Esophagus squamous epithelium (tissue), 5 donors: ENCODE data around the gene PTPRN2. TPM values are rescaled to one million over a fixed set of nuclear protein-coding genes. Genes with fewer than 3 reads are reported as not detected.

Experiments
- DNase-seq: peaks from one replicate; lab custom pipeline; 2025; lab: John Stamatoyannopoulos, UW
- H3K27ac ChIP-seq, 4 donors: fragments of 200-600 bp; sonication (generic); one replicate each; pipeline ENCODE4 v1.5.1; 2016 to 2019; ENCODE audit warnings: mild to moderate bottlenecking in 1 of 4
- H3K27me3 ChIP-seq, 4 donors: fragments of 200-600 bp; sonication (generic); 1 replicate in 3 of 4; 2 replicates in 1 of 4; pipeline versions ENCODE4 v1.5.1 to v1.6.0; 2017 to 2021; ENCODE audit warnings: antibody characterized with exemption in 1 of 4
- H3K36me3 ChIP-seq, 3 donors: fragments of 200-600 bp; sonication (generic); one replicate each; pipeline ENCODE4 v1.5.1; 2016 to 2019
- H3K4me1 ChIP-seq, 3 donors: fragments of 200-600 bp; sonication (generic); one replicate each; pipeline ENCODE4 v1.5.1; 2017 to 2019
- H3K4me3 ChIP-seq, 4 donors: fragments of 200-600 bp; sonication (generic); 1 replicate in 3 of 4; 2 replicates in 1 of 4; pipeline ENCODE4 v1.5.1; 2016 to 2019; ENCODE audit warnings: mild to moderate bottlenecking in 2 of 4, moderate library complexity in 1 of 4
- H3K9me3 ChIP-seq, 3 donors: fragments of 200-600 bp; sonication (generic); one replicate each; pipeline ENCODE4 v1.5.1; 2016 to 2019
- CTCF ChIP-seq, 6 experiments: fragments of 450-650 bp in 4 of 6; fragments of 200-600 bp in 2 of 6; sonication (generic) in 2 of 6; IDR thresholded peaks; one replicate each; pipeline ENCODE4 v1.5.1; 2016 to 2019; ENCODE audit warnings: antibody characterized with exemption in 6 of 6, mild to moderate bottlenecking in 4 of 6, moderate library complexity in 4 of 6
- POLR2A ChIP-seq, 4 donors: fragments of 450-650 bp; IDR thresholded peaks; one replicate each; pipeline ENCODE4 v1.6.1; 2017; ENCODE audit warnings: antibody characterized with exemption in 4 of 4, mild to moderate bottlenecking in 4 of 4, moderate library complexity in 3 of 4
- WGBS, 2 donors: methylation state at CpG; one replicate each; pipeline ENCODE4 v1.1.5; 2018; 5-methylcytosine and 5-hydroxymethylcytosine counted together
- intact Hi-C: fragments of 100-400 bp; cut with DNase I; formaldehyde crosslinking; loops from one replicate; pipeline ENCODE4 v1.15.0; 2022
- total RNA-seq, 4 donors: library from RNA; depleted of rRNA; stranded (reverse); fragments of >200 nt; gene quantifications; one replicate each; pipeline ENCODE4 v1.1.0, GENCODE V29; 2016
- donor health status: DM: yes; HTN: yes; CAD: no.

PTPRN2 gene
- total RNA-seq, 4 donors from 2014 or later, result 0.38 to 2.7 (median 1.0) TPM

- Histone ChIP-seq H3K36me3 (no peaks in the 10 kb centered on the region), H3K9me3 (no peaks in the 10 kb centered on the region), H3K27ac (no peak overlapping the region), H3K4me3 (no peak overlapping the region), H3K4me1 (peaks cover 0 to 17% (median 0%) of the 10 kb centered on the region in 3 donors), H3K27me3 (no peaks in the 10 kb centered on the region)
- DNase-seq, result no peak
- WGBS, 2 donors, result 74 to 96% methylated on average over 5 of the region's 5 CpGs
- TF ChIP-seq CTCF (IDR thresholded peaks at IDR 0.05) (no peak), POLR2A (IDR thresholded peaks at IDR 0.05) (no peak)
- intact Hi-C loops, result no loop called here
Observed at GRCh38 chr7:158262284-158263109, 325.1 kb downstream of the PTPRN2 start.

GRCh38 chr7:158261362-158262235 is 326.0 kb downstream of the PTPRN2 start:
- TF ChIP-seq POLR2A (IDR thresholded peaks at IDR 0.05) (no peak), CTCF (IDR thresholded peaks at IDR 0.05) (no peak)
- intact Hi-C loops, result no loop called here

GRCh38 chr7:158260567-158261361 is 326.9 kb downstream of the PTPRN2 start:
- no peak for TF ChIP-seq POLR2A (IDR thresholded peaks at IDR 0.05)
- TF ChIP-seq CTCF (IDR thresholded peaks at IDR 0.05), result no peak
- H3K9me3 ChIP-seq, result no peaks in the 10 kb centered on the region
- no peak for DNase-seq
- H3K4me3 ChIP-seq, result no peak overlapping the region
- no peaks in the 10 kb centered on the region for H3K27me3 ChIP-seq
- peaks cover 0 to 5% (median 0%) of the 10 kb centered on the region in 3 donors for H3K4me1 ChIP-seq
- 54 to 59% methylated on average over 9 to 11 of the region's 20 CpGs for WGBS, 2 donors
- no peaks in the 10 kb centered on the region for H3K36me3 ChIP-seq
- H3K27ac ChIP-seq, result no peak overlapping the region
- intact Hi-C loops, result no loop called here

More at GRCh38 chr7:158261362-158262235, 326.0 kb downstream of the PTPRN2 start:
- Histone ChIP-seq H3K27me3 (no peaks in the 10 kb centered on the region), H3K36me3 (no peaks in the 10 kb centered on the region), H3K4me3 (no peak overlapping the region), H3K27ac (no peak overlapping the region), H3K9me3 (no peaks in the 10 kb centered on the region), H3K4me1 (peaks cover 0 to 8% (median 0%) of the 10 kb centered on the region in 3 donors)
- 63 to 81% methylated on average over 3 to 6 of the region's 27 CpGs for WGBS, 2 donors
- no peak for DNase-seq

GRCh38 chr7:158259671-158260418 is 327.8 kb downstream of the PTPRN2 start:
- TF ChIP-seq CTCF (IDR thresholded peaks at IDR 0.05), result no peak
- no peak for TF ChIP-seq POLR2A (IDR thresholded peaks at IDR 0.05)
- no peak overlapping the region for H3K27ac ChIP-seq
- H3K27me3 ChIP-seq, result no peaks in the 10 kb centered on the region
- 73 to 74% methylated on average over 10 to 12 of the region's 12 CpGs for WGBS, 2 donors
- intact Hi-C loops, result no loop called here
- H3K9me3 ChIP-seq, result no peaks in the 10 kb centered on the region
- peaks cover 0 to 5% (median 0%) of the 10 kb centered on the region in 3 donors for H3K4me1 ChIP-seq
- H3K4me3 ChIP-seq, result no peak overlapping the region
- DNase-seq, result no peak
- H3K36me3 ChIP-seq, result no peaks in the 10 kb centered on the region
